ENCODE results near the gene FEM1A. TPM values are rescaled to one million over a fixed set of nuclear protein-coding genes. Genes with fewer than 3 reads are reported as not detected.

Gene FEM1A
- total and polyA plus RNA-seq, 9 of the 15 experiments (the other 6 are each of a cell fraction or from before 2014, with no cell fraction given): 0.08 to 19.0 (median 6.8) TPM

DNA sequence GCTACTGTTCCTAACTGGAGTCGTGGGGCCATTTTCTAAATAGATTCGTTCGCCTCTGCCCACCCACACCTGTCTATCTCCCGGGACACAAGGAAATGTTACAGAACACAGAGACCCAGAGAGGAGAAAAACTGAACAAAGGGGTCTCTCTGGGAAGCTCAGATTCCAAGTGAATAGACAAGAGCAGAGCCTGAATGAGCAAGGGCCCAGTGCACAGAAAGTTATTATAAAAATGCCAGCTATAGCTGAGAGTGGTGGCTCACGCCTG, 27.2 kb upstream of the FEM1A start:
- ATAC-seq (no peak), DNase-seq (ENCODE audit: extremely low read depth in 1 of 4, low spot score in 3 of 4) (no peak), FAIRE-seq (no peak)
- Histone ChIP-seq H3K79me2 (ENCODE audit: control insufficient read depth, insufficient read depth, low read length) (no peaks in the 10 kb centered on the region), H3K27me3 (ENCODE audit: control insufficient read depth in 2 of 2, insufficient read depth in 2 of 2, low read length in 2 of 2) (peaks cover 0 to 36% of the 10 kb centered on the region in 2 experiments; a peak in 4 of 5 replicates), H3K4me3 (no peak overlapping the region), H3K36me3 (ENCODE audit: control insufficient read depth, insufficient read depth, low read length) (no peaks in the 10 kb centered on the region), H3K9me1 (ENCODE audit: control insufficient read depth, insufficient read depth, low read length) (no peaks in the 10 kb centered on the region), H3K9me3 (replicated peaks; ENCODE audit: control insufficient read depth, insufficient read depth, low read depth, low read length) (no peaks in the 10 kb centered on the region), H3K4me1 (replicated peaks in 1 of 2; ENCODE audit: control insufficient read depth in 2 of 2, insufficient read depth in 2 of 2, low read length in 2 of 2) (peaks cover 0 to 12% of the 10 kb centered on the region in 2 experiments; a peak in 3 of 5 replicates), H3K4me2 (ENCODE audit: insufficient read depth, low read length) (no peak overlapping the region), H3K27ac (ENCODE audit: extremely low read depth, low read depth, low read length) (no peak overlapping the region), H3K9ac (ENCODE audit: insufficient read depth in 1 of 2, low read depth in 2 of 2, low read length in 2 of 2) (no peak overlapping the region), H4K20me1 (replicated peaks; ENCODE audit: control insufficient read depth, insufficient read depth, low read length) (0 out of 2 replicates have a peak, but pooled peaks cover 3% of the 10 kb centered on the region), H2AFZ (ENCODE audit: low read depth, low read length) (no peak overlapping the region)
- WGBS (ENCODE audit: insufficient coverage, low coverage, missing lambda C conversion rate): 0% methylated on average over 5 of the region's 5 CpGs
- BruUV-seq (replicated peaks): no TSS peak
- in situ Hi-C loops (cut with MboI): no loop called here
- ChIA-PET POLR2A (interaction anchor here (0.6 to 0.8 kb wide), 3 partner anchors 18 to 20 kb away, joined by 3 to 4 read pairs (median 4); no protein-coding TSS in a partner anchor), CTCF (ENCODE audit: low intra/inter-chr PET ratio) (no interaction called here)
- intact Hi-C loops (cut with micrococcal nuclease): no loop called here
- TF ChIP-seq SP1 (CRISPR knock-in tag; IDR thresholded peaks at IDR 0.05) (no peak), U2AF1 (optimal IDR thresholded peaks at IDR 0.05; ENCODE audit: low read depth, low read length) (no peak), ZBTB17 (CRISPR knock-in tag; IDR thresholded peaks at IDR 0.05) (no peak), ZNF561 (CRISPR knock-in tag; conservative IDR thresholded peaks at IDR 0.05) (no peak)
- TF ChIP-seq, protein P1, sequence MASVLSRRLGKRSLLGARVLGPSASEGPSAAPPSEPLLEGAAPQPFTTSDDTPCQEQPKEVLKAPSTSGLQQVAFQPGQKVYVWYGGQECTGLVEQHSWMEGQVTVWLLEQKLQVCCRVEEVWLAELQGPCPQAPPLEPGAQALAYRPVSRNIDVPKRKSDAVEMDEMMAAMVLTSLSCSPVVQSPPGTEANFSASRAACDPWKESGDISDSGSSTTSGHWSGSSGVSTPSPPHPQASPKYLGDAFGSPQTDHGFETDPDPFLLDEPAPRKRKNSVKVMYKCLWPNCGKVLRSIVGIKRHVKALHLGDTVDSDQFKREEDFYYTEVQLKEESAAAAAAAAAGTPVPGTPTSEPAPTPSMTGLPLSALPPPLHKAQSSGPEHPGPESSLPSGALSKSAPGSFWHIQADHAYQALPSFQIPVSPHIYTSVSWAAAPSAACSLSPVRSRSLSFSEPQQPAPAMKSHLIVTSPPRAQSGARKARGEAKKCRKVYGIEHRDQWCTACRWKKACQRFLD (CRISPR knock-in tag; IDR thresholded peaks at IDR 0.05): no peak
- TF ChIP-seq, protein P2, sequence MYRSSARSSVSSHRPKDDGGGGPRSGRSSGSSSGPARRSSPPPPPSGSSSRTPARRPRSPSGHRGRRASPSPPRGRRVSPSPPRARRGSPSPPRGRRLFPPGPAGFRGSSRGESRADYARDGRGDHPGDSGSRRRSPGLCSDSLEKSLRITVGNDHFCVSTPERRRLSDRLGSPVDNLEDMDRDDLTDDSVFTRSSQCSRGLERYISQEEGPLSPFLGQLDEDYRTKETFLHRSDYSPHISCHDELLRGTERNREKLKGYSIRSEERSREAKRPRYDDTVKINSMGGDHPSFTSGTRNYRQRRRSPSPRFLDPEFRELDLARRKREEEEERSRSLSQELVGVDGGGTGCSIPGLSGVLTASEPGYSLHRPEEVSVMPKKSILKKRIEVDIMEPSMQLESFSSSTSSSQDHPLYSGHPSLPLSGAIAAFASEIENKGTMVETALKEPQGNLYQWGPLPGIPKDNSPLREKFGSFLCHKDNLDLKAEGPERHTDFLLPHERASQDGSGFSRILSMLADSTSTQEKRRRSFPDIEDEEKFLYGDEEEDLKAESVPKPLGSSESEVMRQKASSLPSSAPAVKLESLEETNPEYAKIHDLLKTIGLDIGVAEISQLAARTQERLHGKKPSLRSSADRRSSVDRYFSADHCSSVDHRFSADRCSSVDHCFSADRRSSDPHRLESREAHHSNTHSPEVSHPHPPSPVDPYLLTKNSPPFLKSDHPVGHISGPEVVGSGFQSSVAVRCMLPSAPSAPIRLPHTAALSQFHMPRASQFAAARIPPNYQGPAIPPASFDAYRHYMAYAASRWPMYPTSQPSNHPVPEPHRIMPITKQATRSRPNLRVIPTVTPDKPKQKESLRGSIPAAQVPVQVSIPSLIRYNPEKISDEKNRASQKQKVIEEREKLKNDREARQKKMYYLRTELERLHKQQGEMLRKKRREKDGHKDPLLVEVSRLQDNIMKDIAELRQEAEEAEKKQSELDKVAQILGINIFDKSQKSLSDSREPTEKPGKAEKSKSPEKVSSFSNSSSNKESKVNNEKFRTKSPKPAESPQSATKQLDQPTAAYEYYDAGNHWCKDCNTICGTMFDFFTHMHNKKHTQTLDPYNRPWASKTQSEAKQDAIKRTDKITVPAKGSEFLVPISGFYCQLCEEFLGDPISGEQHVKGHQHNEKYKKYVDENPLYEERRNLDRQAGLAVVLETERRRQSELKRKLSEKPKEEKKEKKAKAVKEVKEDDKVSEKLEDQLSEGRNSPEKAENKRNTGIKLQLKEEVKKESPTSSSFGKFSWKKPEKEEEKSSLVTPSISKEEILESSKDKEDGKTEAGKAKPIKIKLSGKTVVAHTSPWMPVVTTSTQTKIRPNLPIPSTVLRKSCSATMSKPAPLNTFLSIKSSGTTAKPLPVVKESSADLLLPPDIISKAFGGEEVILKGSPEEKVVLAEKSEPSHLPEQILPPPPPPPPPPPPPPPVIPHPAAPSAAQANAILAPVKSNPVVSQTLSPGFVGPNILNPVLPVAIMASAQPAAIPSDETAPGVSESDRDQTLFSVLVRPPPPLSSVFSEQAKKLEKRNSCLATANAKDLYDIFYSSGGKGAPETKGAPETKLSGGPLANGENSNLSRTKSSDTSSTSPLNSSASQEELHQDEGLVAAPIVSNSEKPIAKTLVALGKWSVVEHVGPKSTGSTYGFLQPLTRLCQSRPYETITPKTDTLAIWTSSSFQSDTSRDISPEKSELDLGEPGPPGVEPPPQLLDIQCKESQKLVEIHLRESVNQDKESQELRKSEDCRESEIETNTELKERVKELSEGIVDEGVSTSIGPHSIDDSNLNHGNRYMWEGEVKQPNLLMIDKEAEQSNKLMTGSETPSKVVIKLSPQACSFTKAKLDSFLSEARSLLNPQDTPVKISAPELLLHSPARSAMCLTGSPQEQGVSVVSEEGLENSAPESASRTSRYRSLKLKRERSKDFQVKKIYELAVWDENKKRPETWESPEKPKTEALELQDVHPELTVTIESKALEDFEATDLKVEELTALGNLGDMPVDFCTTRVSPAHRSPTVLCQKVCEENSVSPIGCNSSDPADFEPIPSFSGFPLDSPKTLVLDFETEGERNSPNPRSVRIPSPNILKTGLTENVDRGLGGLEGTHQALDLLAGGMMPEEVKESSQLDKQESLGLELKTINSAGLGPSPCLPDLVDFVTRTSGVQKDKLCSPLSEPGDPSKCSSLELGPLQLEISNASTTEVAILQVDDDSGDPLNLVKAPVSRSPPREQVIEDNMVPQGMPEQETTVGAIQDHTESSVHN (IDR thresholded peaks at IDR 0.05; ENCODE audit: borderline replicate concordance in 1 of 2, low read depth in 1 of 2): no peak
- TF ChIP-seq, protein P3, sequence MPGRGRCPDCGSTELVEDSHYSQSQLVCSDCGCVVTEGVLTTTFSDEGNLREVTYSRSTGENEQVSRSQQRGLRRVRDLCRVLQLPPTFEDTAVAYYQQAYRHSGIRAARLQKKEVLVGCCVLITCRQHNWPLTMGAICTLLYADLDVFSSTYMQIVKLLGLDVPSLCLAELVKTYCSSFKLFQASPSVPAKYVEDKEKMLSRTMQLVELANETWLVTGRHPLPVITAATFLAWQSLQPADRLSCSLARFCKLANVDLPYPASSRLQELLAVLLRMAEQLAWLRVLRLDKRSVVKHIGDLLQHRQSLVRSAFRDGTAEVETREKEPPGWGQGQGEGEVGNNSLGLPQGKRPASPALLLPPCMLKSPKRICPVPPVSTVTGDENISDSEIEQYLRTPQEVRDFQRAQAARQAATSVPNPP (IDR thresholded peaks at IDR 0.05; ENCODE audit: borderline replicate concordance, insufficient read depth, insufficient read length): no peak
- TF ChIP-seq, protein P4, sequence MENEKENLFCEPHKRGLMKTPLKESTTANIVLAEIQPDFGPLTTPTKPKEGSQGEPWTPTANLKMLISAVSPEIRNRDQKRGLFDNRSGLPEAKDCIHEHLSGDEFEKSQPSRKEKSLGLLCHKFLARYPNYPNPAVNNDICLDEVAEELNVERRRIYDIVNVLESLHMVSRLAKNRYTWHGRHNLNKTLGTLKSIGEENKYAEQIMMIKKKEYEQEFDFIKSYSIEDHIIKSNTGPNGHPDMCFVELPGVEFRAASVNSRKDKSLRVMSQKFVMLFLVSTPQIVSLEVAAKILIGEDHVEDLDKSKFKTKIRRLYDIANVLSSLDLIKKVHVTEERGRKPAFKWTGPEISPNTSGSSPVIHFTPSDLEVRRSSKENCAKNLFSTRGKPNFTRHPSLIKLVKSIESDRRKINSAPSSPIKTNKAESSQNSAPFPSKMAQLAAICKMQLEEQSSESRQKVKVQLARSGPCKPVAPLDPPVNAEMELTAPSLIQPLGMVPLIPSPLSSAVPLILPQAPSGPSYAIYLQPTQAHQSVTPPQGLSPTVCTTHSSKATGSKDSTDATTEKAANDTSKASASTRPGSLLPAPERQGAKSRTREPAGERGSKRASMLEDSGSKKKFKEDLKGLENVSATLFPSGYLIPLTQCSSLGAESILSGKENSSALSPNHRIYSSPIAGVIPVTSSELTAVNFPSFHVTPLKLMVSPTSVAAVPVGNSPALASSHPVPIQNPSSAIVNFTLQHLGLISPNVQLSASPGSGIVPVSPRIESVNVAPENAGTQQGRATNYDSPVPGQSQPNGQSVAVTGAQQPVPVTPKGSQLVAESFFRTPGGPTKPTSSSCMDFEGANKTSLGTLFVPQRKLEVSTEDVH (IDR thresholded peaks at IDR 0.05; ENCODE audit: low read depth, partially characterized antibody): no peak
